CD4-positive, alpha-beta T cell treated with Interleukin-2 at 100 ng/mL for 4 hours (primary cell): Measurements from ENCODE around the gene OSBPL1A.
"Not testable (repeated sequence)": the region's sequence is repeated elsewhere in the genome, so short reads cannot be mapped to it uniquely, and the experiment has no call there.

ENCODE experiments used
- DNase-seq: peaks from one replicate; pipeline ENCODE4 v3.0.0-alpha.2; 2020; ENCODE audit warnings: low spot score

OSBPL1A gene

GRCh38 chr18:24397131-24397693, 412 bp downstream of the OSBPL1A start:
- no peak for DNase-seq

- no peak for DNase-seq
Measured at GRCh38 chr18:24396082-24396633, 1.5 kb downstream of the OSBPL1A start.

GRCh38 chr18:24395049-24395795, 2.4 kb downstream of the OSBPL1A start:
- no peak for DNase-seq

GRCh38 chr18:24388957-24389356, 8.7 kb downstream of the OSBPL1A start:
- no peak for DNase-seq

- DNase-seq: no peak
Measured at GRCh38 chr18:24386681-24387080, 10.9 kb downstream of the OSBPL1A start.

GRCh38 chr18:24381126-24381525, 16.5 kb downstream of the OSBPL1A start:
- DNase-seq: no peak

GRCh38 chr18:24380163-24380747, 17.4 kb downstream of the OSBPL1A start:
- no peak for DNase-seq

GRCh38 chr18:24378598-24378997, 19.0 kb downstream of the OSBPL1A start:
- no peak for DNase-seq

GRCh38 chr18:24376531-24376930, 21.1 kb downstream of the OSBPL1A start:
- DNase-seq: not testable (repeated sequence)

GRCh38 chr18:24373328-24373727, 24.3 kb downstream of the OSBPL1A start:
- DNase-seq: no peak

- DNase-seq: no peak
Measured at GRCh38 chr18:24372279-24372872, 25.2 kb downstream of the OSBPL1A start.

GRCh38 chr18:24370120-24370519, 27.5 kb downstream of the OSBPL1A start:
- DNase-seq: no peak

- no peak for DNase-seq
Measured at GRCh38 chr18:24369426-24369825, 28.2 kb downstream of the OSBPL1A start.

- DNase-seq: peak; percentile 42
Measured at GRCh38 chr18:24368749-24369148, 28.9 kb downstream of the OSBPL1A start.

- no peak for DNase-seq
Measured at GRCh38 chr18:24366328-24366727, 31.3 kb downstream of the OSBPL1A start.

- no peak for DNase-seq
Measured at GRCh38 chr18:24364177-24364576, 33.4 kb downstream of the OSBPL1A start.

GRCh38 chr18:24362757-24363156, 34.9 kb downstream of the OSBPL1A start:
- no peak for DNase-seq

- DNase-seq: peak; percentile 57
Measured at GRCh38 chr18:24359787-24360530, 37.7 kb downstream of the OSBPL1A start.

- DNase-seq: no peak
Measured at GRCh38 chr18:24354278-24354677, 43.3 kb downstream of the OSBPL1A start.

- DNase-seq: no peak
Measured at GRCh38 chr18:24346254-24346653, 51.4 kb downstream of the OSBPL1A start.

GRCh38 chr18:24344509-24344908, 53.1 kb downstream of the OSBPL1A start:
- no peak for DNase-seq

GRCh38 chr18:24342347-24342746, 55.3 kb downstream of the OSBPL1A start:
- DNase-seq: no peak
